Ovary (tissue), 3 donors: ENCODE results near the gene APBA2.

Experiments used
- POLR2A ChIP-seq: fragments of 450-650 bp; IDR thresholded peaks from one replicate; pipeline ENCODE4 v1.6.1; 2017; ENCODE audit warnings: antibody characterized with exemption, mild to moderate bottlenecking, moderate library complexity
- TF ChIP-seq, protein P1 (sequence below), 3 donors: fragments of 450-650 bp in 2 of 3; fragments of 200-600 bp in 1 of 3; IDR thresholded peaks; one replicate each; pipeline versions ENCODE4 v1.5.1 to v1.8.0; 2016 to 2022; ENCODE audit warnings: antibody characterized with exemption in 3 of 3, mild to moderate bottlenecking in 1 of 3
- donor health status: DM: no; HTN: no; CAD: no.

DNA sequence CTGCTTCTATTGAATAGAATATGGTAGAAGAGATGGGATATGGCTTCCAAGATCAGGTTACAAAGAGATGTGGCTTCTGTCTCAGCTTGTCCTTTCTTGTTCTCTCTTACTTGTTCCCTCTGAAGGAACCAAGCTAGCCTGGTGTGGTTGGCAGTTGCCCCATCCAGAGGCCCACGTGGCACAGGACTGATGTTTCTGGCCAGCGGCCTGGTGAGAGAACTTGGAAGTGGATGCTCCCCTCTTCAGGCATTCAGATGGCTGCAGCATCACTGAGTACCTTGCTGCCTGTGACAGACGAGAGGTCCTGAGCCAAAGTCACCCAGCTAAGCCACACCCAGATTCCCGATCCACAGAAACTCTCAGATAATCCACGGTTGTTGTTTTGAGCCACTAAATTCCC, 200.2 kb downstream of the APBA2 start:
- TF ChIP-seq, protein P1, sequence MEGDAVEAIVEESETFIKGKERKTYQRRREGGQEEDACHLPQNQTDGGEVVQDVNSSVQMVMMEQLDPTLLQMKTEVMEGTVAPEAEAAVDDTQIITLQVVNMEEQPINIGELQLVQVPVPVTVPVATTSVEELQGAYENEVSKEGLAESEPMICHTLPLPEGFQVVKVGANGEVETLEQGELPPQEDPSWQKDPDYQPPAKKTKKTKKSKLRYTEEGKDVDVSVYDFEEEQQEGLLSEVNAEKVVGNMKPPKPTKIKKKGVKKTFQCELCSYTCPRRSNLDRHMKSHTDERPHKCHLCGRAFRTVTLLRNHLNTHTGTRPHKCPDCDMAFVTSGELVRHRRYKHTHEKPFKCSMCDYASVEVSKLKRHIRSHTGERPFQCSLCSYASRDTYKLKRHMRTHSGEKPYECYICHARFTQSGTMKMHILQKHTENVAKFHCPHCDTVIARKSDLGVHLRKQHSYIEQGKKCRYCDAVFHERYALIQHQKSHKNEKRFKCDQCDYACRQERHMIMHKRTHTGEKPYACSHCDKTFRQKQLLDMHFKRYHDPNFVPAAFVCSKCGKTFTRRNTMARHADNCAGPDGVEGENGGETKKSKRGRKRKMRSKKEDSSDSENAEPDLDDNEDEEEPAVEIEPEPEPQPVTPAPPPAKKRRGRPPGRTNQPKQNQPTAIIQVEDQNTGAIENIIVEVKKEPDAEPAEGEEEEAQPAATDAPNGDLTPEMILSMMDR (IDR thresholded peaks at IDR 0.05): no peak
- no peak for TF ChIP-seq POLR2A
